HuH-7 (cell line): Measurements from ENCODE around the gene ECEL1.
A peak's percentile ranks its signal among the peaks of the same experiment; 100 is the strongest.

ENCODE experiments used
- DNase-seq: peaks from one replicate; pipeline ENCODE4 v3.0.0; 2011; ENCODE audit warnings: low spot score

ECEL1 gene

DNA sequence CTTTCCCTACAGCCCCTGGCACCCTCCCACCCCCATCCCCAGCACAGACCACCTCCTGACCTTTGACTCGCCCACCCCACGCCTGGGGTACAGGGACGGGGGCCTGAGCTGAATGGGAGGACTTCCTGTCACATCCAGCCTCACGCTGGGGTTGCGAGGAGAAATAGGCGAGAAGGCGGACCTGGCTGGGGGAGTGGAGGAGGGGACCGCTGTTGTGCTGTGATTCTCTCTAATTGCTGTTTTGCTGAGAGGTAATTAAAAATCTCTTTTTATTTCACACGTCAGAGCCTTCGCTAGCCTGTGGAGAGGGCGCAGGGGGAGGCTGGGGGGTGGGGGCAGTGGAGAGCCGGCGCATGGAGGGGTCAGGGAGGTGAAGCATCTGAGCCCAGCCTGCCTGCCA lies 9.7 kb upstream of the ECEL1 start:
- DNase-seq: no peak

DNA sequence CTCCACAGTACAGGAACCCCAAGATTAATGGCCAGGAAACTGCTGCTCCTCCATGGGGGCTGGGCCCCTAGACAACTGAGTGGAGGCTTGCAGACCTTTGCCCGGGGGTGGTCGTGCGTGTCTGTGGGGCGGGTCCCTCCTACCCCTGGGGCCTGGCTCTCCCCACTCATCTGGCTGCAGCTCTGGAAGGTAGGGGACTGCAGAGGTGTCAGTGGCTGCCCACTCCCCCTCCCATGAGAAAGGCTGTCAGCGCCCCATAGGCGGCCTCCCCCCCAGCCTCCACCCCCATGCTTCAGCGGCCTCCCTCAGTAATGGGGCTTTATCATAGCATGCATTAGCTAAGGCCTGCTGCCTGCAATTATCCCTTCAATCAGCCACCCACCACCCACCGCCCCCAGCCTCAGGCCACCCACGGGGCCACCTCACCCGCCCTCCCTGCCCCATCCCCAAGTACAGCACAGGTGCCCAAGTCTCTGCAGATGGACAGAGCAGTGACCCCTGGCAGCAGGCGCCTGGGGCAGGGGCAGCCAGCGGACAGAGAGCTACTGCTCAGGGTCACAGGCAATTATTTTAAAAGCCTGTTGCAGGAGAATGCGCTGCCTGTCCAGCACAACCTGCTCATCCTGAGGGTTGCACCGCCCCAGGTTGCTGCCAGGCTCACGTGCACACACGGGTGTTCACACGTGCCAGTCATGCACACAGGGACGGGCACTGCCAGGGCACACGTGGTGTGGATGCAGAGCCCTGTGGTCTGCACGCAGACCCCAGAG lies 9.1 kb upstream of the ECEL1 start:
- DNase-seq: no peak

DNA sequence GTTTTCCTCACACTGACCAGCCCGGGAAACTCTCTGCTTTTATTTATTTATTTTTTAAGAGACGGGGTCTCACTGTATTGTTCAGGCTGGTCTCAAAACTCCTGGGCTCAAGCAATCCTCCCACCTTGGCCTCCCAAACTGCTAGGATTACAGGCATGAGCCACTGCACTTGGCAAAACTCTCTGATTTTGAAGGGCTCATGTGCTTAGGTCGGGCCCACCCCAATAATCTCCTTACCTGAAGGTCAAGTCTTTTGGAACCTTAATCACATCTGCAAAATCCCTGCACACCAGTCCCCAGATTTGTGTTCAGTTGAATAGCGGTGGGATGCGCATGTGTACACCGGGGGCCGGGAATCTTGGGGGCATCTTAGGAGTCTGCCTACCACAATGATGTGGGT lies 7.7 kb upstream of the ECEL1 start:
- DNase-seq: no peak

DNA sequence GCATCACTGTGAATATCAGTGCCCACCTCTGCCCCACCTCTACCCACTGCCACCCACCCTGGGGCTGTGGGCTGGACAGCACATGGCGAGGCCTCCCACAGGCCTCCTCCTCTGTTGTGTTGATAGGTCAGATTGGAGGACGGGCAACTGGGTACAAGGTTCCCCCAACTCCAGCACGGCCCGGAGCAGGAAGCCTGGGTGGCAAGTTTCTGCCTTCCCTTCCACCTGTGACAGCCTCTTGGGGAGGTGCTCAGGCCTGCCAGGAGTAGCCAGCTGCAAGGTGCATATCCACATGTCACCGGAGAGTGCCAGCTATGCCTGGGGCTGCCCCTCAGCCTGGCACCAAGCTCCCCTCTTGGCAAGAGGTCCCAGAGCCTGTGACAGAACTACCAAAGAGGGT lies 6.9 kb upstream of the ECEL1 start:
- DNase-seq: no peak

DNA sequence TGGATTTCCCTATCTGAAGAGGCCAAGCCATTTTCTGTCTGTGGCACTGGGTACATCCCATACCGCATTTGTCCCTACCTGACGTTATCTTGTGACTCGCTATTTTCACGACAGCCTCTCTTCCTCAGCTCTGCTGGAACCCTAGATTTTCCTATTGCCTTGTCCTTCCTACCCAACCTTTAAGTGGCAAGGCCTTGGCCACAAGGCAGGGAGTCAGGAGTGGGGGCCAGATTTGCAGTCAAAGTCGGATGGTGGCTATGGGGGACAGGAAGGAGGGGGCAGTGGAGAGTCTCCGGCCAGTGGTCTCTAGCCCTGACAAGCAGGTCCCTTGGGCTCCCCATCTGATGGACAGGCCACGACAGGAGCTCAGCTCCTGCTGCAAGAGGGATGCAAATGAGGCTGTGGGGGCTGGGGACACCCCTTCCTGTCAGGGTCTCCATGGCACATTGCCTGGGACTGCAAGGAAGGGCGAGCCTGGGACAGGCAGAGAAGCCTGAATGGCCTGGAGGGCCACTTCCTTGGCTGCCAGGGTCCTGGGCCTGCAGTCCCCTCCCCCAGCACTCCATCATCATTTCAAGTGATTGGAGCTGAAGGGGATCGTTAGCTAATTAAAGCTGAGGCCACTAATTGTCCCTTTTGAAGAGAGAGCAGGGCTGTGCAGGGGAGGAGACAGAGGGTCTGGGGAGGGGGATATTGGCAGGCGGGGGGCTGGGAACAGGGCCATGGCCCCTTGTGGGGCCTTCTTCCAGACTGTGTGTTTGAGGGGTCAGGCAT lies 6.3 kb upstream of the ECEL1 start:
- DNase-seq: no peak

DNA sequence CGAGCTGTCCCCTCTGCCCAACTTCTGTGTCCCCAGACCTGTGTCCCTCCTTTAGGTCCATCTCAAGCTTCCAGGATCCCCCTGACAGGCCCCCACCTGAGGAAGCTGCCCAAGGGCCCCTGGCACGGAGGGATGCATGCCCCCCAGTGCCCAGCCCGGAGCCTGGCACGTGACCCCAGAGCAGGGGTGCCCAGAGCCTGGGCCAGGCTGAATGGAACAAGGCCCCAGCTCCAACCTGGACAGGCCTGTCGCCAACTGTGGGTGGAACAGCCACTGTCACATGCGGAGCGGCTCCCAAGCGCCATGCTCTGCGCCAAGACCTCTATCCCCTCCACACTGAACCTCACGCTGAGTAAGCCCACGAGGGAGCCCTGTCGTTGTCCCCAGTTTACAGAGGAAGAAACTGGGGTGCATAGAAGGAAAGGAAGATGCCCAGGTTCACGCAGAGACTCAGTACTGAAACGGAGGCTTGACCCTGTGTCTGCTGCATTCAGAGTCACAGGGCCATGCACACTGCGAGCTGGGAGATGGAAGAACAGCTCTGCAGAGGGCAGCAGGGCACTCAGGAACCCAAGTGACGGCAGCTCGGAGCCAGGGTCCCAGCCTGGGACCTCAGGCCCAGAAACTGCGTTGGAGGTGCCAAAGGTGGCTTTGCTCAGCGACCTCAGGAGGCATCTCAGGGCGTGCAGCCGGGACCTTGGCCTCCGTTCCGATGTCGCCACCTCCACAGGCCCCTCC lies 5.5 kb upstream of the ECEL1 start:
- no peak for DNase-seq

DNA sequence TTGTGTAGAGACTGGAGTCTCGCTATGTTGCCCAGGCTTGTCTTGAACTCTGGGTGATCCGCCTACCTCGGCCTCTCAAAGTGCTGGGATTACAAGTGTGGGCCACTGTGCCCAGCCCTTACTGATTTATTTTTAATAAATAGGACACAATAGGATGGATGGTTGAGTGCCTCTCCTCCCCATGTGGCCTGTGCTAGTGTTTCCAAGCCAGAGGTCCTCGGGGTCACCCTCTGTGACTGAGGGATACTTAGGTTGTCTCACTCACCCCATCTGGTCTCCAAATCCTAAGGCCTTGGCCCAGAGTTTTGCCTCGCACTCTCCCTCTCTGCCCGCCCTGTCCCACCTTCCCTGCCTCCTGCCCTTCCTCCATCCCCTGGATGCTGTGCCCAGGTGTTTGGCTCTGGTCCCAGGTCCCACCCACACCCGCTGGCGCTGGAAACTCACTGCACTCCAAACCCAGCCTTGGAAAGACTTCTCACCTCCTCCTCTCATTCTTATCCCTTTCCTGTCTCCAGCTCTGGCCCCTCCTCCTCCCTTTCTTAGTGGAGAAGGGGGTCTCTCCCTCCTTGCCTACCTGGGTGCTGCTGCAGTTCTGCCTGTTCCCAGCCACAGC lies 4.7 kb upstream of the ECEL1 start:
- DNase-seq: no peak

DNA sequence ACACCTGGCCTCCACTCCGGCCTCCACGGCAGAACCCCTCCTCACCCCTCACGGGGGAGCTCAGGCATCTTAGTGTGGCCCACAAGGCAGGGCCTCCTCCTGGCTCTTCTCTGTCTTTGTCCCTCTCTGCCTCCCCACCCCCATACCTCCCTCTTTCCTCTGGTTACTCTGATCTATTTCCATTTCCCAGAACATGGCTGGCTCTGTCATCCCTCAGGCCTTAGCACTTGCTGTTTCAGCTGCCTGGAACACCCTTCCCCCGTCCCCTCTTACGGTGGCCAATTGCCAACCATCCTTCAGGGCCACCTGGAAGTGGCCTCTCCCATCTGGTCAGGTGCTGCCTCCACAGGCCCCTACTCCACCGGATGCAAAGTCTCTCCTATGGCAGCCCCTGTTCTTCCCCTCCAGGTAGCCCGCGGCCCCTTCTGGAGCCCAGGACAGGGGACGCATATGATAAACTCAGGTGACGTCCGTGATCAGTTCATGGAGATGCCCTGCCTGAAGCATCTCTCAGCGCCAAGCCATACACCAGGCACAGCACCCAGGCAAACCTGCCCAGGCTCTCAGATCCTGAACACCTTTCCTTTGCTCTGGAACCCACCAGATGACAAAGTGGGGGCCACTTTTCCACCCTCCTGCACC lies 3.6 kb upstream of the ECEL1 start:
- no peak for DNase-seq

DNA sequence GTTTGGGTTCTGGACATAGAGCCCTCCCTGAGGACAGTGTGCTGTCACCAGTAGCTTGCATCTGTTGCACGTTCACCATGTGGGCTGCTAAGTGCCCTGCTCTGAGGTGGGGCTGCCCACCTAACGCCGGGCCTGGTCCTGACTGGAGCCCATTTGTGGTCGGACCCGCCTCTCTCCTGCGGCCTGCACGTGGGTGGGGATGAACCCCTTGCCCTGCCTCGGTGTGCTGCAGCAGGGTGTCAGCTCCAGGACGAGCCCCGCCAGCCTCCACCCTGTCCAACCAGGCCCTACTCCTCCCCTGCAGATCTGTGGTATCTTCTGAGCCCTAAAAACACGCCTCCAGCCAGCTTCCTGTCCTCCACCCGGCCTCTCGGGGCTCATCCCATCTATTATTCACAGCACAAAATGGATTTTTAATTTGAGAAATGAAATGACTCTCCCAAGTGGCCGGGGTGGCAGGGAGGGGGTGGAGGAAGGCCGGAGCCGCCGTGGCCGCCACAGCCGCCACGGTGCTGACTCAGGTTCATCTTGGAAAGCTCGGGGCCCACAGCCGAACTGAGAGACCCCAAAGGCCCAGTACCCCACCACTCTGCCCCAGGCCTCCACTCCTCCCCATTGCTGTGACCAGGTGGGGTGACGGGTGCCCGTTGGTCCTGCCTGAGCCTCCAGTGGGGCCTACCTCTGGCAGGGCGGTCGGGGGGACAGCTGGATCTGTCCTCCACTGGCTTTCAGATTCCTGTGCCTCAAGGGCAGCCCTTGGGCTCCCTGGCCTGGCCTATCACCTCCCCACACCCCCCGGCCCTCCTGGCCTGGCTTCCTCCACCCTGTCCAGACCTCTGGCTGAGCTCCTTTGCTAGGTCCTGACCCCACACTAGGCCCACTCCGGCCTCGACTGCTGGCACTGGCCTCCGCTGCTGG lies 2.8 kb upstream of the ECEL1 start:
- DNase-seq: no peak

DNA sequence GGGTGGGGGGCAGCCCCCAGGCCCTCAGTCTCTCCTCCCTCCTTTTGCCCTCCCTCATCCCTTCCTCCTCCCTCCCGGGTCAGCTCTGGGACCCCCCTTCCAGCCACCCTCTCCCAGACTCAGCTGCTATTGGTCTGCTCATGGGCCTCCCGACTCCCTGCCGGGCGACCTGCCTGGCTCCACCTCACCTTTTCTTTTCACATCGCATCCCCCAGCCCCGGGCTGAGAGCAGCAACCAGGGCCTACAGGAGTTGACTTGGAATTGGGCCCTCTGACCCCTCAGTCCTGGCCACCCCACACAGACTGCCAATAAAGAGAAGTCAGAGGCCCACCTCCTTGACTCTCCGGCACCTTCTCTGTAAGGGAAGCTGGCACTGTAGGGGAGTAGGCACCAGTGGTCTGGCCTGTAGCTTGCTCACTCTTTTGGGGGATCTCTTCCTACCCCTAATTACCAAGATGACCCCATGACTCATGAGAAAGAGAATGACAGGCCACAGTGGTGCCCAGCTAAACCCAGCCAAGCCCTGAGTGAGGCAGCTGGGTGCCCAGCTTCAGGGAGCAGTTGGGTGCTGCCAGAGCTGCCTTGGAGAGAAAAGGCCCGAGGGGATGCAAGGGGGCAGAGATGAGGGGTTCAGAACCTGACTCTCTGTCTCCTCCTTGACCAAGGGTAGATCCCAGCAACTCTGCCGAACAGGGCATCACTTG lies 2.0 kb upstream of the ECEL1 start:
- no peak for DNase-seq

DNA sequence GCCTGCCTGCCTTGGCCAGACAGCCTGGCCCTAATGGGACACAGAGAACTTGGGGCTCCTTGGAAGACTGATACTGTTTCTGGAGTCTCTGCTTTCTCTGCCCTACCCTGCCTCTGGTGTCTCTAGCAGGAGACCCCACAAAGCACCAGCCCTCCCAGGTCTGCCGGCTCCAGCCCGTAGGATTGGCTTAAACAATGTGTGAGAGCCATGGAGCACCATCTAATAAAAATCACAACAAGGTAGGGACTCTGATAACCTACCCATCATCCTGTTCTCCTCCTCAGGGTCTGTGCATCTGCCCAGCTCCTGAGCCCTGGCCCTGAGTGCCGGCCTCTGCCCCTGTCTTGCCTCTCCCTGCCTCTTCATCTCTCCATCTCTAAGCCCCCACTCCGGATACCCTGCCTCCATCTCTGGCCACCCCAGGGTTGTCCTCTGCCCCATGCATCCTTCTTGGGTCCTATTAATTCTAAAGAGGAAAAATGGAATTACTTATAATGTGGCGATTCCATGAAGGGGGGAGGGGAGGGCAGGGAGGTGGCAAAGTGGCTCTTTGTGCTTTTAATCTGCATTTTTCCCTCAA lies 1.2 kb upstream of the ECEL1 start:
- no peak for DNase-seq

DNA sequence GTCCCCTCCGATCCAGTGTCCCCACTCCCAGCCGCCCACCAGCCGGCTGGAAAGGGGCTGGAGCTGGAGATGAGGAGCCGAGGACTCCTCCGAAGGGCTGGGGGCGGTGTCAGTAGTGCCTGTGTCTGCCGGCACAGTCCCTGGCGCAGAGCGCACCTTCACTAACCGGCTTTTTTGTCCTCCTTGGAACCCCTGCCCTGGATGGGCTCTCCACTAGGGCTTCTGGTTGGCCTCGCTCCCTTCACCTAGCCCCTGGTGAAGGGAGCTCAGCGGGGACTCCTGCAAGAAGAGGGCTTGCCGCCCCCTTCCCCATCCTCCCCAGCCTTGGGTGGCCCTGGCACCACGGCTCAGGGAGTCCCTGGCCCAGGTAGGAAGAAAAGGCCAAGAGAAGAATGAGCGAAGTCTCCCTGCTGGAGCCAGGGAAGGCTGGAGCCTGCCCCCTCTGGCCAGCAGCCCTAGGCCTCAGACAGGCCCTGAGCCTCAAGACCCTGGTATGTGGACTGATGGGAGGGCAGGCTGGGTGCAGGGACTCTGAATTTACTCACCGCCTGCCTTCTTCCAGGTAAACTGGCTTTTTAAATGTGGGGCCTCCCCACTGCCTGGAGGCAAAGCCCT lies 570 bp upstream of the ECEL1 start:
- DNase-seq: peak; percentile 51

DNA sequence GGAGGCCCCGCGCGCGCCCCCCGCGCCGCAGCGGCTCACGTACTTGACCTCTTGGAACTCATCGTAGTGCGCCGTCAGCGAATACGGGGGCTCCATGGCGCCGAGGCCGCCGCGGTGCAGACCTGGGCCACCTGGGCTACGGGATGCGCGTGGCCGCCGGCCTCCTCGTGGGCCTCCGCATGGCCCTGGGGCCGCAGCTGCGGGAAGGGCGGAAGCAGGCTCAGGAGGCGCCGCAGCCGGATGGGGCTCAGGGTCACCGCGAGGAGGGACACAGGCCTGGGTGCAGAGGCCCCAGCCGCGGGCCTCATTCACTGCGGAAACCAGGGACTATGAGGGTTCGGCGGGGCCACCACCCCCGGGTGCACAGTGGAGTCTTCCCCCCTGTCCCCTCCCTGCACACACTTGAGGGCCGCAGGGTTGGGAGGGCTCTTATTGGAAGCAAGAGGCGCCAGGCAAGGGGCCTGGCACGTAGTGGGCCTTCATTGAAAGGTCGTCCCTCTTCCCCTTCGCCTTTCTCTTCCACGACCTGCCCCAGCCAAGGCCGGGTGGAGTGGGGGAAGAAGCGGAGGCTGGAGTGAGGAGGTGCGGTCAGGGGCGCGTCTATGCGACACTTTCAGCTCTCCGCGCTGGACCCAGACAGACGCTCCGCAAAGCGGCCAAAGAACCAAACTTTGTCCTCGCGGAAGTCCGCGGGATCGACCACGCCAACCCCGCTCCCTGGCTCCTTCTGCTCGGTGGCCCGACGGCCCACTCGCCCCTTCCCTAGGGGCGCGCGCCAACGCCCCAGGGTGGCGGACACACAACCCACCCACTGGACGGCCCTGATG lies 863 bp downstream of the ECEL1 start:
- no peak for DNase-seq

DNA sequence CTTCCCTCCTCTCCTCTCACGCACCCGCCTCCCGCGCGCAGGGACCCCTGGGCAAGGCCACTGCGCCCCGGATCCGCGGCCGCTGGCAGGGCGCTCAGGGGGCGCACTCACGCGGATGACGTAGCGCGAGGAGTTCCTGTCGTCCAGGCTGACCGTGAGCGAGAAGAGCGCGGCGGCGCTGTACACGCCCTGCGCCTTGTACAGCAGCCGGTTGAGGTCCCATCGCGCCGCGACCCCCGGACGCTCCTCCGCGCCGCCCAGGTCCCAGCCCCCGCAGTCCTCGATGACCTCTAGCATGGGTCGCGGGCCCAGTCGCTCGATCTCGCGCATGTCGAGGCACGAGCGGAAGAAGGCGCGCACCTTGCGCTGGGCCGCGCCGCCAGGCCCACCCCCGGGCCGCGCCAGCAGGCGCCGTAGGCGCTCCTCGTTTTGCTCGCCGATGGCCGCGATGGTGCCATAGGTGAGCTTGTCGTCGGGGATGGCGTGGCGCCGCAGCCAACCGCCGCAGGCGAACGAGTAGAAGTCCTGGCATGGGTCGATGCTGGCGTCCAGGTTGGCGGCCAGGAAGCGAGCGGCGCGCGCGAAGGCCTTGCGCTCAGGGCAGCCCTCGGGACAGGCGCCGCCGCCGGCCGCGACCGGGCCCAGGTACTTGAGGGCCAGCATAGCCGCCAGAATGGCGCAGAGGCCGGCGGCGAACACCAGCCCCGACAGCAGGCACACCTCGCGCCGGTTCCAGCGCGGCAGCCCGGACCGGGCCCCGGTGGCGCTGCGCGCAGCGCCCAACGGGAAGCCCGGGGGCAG lies 1.7 kb downstream of the ECEL1 start:
- no peak for DNase-seq

DNA sequence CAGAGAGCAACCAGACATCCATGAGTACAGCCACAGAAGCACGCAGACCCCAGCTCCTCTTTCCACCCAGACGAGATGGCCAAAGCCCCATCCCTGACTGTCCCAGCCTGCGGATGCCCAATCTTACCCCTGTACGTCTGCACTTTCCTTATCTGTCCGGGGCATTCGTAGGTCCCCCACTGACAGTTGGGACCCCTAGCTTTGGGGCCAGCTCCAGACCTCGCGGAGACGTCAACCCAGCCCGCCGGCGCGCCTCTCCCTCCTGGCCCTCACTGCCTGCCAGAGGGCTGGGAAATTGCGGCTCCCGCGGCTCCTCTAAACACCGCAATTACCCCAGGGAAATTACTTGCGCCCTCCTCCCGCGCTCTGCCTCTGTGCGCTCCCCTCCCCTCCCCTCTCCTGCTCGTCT lies 2.3 kb downstream of the ECEL1 start:
- DNase-seq: no peak

DNA sequence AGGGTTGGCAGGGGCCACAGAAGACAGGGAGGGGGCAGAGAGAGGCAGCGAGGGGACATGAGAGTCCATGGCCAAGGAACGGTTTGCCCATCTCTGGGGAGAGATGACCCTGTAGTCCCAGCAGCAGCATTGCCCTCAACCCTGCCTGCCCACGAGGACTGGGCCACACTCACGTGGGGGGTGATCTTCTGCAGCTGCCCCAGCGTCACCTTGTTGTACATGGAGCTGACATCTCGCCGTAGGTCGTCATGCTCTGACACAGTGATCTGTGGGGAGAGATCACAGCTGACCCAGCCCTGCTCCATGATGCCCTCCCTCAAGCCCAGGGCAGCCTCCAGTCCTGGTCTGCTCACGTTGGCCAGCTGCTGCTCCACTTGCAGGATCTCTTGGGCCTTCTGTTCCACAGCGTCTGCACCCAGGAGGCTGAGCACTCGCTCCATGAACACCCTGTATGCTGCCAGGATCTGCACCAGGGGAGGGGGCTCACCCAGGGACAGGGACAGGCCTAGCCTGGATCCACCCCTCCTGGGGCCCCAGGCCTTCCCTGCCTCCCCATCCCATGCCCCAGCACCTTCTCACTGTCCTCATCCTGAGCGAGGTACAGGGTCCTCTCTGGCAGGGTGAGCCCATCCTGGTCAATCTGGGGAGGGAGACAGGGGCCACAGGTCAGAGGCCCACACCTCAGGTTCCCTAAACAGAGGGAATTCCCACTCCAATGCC lies 2.8 kb downstream of the ECEL1 start:
- no peak for DNase-seq
